Measurements from ENCODE around the gene GET3.

GRCh38 chr19:12783291-12783848 lies 46.1 kb downstream of the GET3 start:
- TF ChIP-seq ZNF274 (IDR thresholded peaks at IDR 0.05; ENCODE audit: low read depth, low read length) (no peak), YY1 (IDR thresholded peaks at IDR 0.05; ENCODE audit: insufficient read depth, insufficient read length) (no peak), SUZ12 (IDR thresholded peaks at IDR 0.05; ENCODE audit: extremely low read depth, insufficient read depth, insufficient read length) (no peak)
